ENCODE data around the gene PTPRCAP. TPM values are rescaled to one million over a fixed set of nuclear protein-coding genes. Genes with fewer than 3 reads are reported as not detected.

The PTPRCAP gene
- total and polyA plus RNA-seq, 9 of the 15 experiments (the other 6 are each of a cell fraction or from before 2014, with no cell fraction given), result 0.22 to 2.0 (median 1.1) TPM; not detected in 4

GRCh38 chr11:67453816-67454732 is 16.6 kb upstream of the PTPRCAP start:
- intact Hi-C loops (cut with micrococcal nuclease) (no loop called here), in situ Hi-C loops (cut with MboI) (no loop called here)
- H3K9ac ChIP-seq (ENCODE audit: insufficient read depth in 1 of 2, low read depth in 2 of 2, low read length in 2 of 2), result peak overlapping the region in 1 of 2 experiments; percentile 4; a peak in 2 of 4 replicates
- ChIA-PET POLR2A (interaction anchor here (0.6 kb wide), 1 partner anchor 85 kb away, joined by 3 read pairs; no protein-coding TSS in a partner anchor), CTCF (ENCODE audit: low intra/inter-chr PET ratio) (no interaction called here)
- no peaks in the 10 kb centered on the region for H3K36me3 ChIP-seq (ENCODE audit: control insufficient read depth, insufficient read depth, low read length)
- no TSS peak for BruUV-seq (replicated peaks)
- no peaks in the 10 kb centered on the region for H3K9me3 ChIP-seq (replicated peaks; ENCODE audit: control insufficient read depth, insufficient read depth, low read depth, low read length)
- no peaks in the 10 kb centered on the region for H3K27me3 ChIP-seq (ENCODE audit: control insufficient read depth in 2 of 2, insufficient read depth in 2 of 2, low read length in 2 of 2)
- H2AFZ ChIP-seq (ENCODE audit: low read depth, low read length), result no peak overlapping the region
- H4K20me1 ChIP-seq (replicated peaks; ENCODE audit: control insufficient read depth, insufficient read depth, low read length), result no peaks in the 10 kb centered on the region
- no peak overlapping the region for H3K4me3 ChIP-seq
- H3K9me1 ChIP-seq (ENCODE audit: control insufficient read depth, insufficient read depth, low read length), result no peaks in the 10 kb centered on the region
- peaks cover 0 to 49% of the 10 kb centered on the region in 2 experiments; a peak in 2 of 5 replicates for H3K4me1 ChIP-seq (replicated peaks in 1 of 2; ENCODE audit: control insufficient read depth in 2 of 2, insufficient read depth in 2 of 2, low read length in 2 of 2)
- DNase-seq (ENCODE audit: extremely low read depth in 1 of 4, low spot score in 3 of 4), result no peak
- H3K79me2 ChIP-seq (ENCODE audit: control insufficient read depth, insufficient read depth, low read length), result no peaks in the 10 kb centered on the region
- H3K27ac ChIP-seq (ENCODE audit: extremely low read depth, low read depth, low read length), result no peak overlapping the region
- no peak overlapping the region for H3K4me2 ChIP-seq (ENCODE audit: insufficient read depth, low read length)
- WGBS (ENCODE audit: insufficient coverage, low coverage, missing lambda C conversion rate), result 68% methylated on average over 17 of the region's 21 CpGs
- no peak for ATAC-seq
- FAIRE-seq, result no peak
- no peak for TF ChIP-seq KDM1A (IDR thresholded peaks at IDR 0.05)
- no peak for TF ChIP-seq TCF7 (IDR thresholded peaks at IDR 0.05; ENCODE audit: borderline replicate concordance)
- TF ChIP-seq NFYB (IDR thresholded peaks at IDR 0.05; ENCODE audit: extremely low read depth, insufficient read length), result no peak
- no peak for TF ChIP-seq MGA (IDR thresholded peaks at IDR 0.05)
- no peak for TF ChIP-seq TAF15 (IDR thresholded peaks at IDR 0.05; ENCODE audit: low read depth, low read length)
- TF ChIP-seq ZNF778 (CRISPR knock-in tag; IDR thresholded peaks at IDR 0.05), result no peak
- no peak for TF ChIP-seq ZNF224 (CRISPR knock-in tag; IDR thresholded peaks at IDR 0.05)
- no peak for TF ChIP-seq L3MBTL2 (IDR thresholded peaks at IDR 0.05)
- no peak for TF ChIP-seq HMG20B (CRISPR knock-in tag; IDR thresholded peaks at IDR 0.05)
- no peak for TF ChIP-seq ZNF274 (IDR thresholded peaks at IDR 0.05; ENCODE audit: borderline replicate concordance, low read depth, low read length)
- TF ChIP-seq NFIX (CRISPR knock-in tag; IDR thresholded peaks at IDR 0.05; ENCODE audit: low read depth), result no peak
